Right atrium auricular region (tissue), 2 donors: ENCODE measurements around the gene SPAG17. TPM values are rescaled to one million over a fixed set of nuclear protein-coding genes. Genes with fewer than 3 reads are reported as not detected.
A peak's percentile ranks its signal among the peaks of the same experiment; 100 is the strongest.

Source experiments
- DNase-seq: peaks from one replicate; pipeline ENCODE4 v3.0.0-alpha.2; 2019; ENCODE audit warnings: low spot score
- H3K27ac ChIP-seq, 2 donors: fragments of 200-600 bp; sonication (generic); 1 replicate in 1 of 2; 2 replicates in 1 of 2; pipeline ENCODE4 v1.5.1; 2016 to 2019
- H3K27me3 ChIP-seq, 2 donors: fragments of 200-600 bp; sonication (generic); one replicate each; pipeline versions ENCODE4 v1.5.1 to v1.6.0; 2017 to 2019
- H3K36me3 ChIP-seq: fragments of 200-600 bp; sonication (generic); one replicate; pipeline ENCODE4 v1.5.1; 2016
- H3K4me1 ChIP-seq, 2 donors: fragments of 200-600 bp; sonication (generic); one replicate each; pipeline versions ENCODE4 v1.5.1 to v1.6.0; 2017 to 2019
- H3K4me3 ChIP-seq, 2 donors: fragments of 200-600 bp; sonication (generic); 1 replicate in 1 of 2; 2 replicates in 1 of 2; pipeline ENCODE4 v1.5.1; 2017 to 2019; ENCODE audit warnings: mild to moderate bottlenecking in 1 of 2, moderate library complexity in 1 of 2
- H3K9me3 ChIP-seq, 2 donors: fragments of 200-600 bp; sonication (generic); one replicate each; pipeline ENCODE4 v1.5.1; 2019
- total RNA-seq, 2 donors: library from RNA; depleted of rRNA; stranded (reverse); fragments of >200 nt; gene quantifications; one replicate each; pipeline ENCODE4 v1.1.0, GENCODE V29; 2016
- TF ChIP-seq, protein P1 (sequence below), 2 donors: fragments of 200-600 bp; sonication (generic); IDR thresholded peaks; one replicate each; pipeline ENCODE4 v1.5.1; 2019; ENCODE audit warnings: antibody characterized with exemption in 2 of 2

SPAG17 gene
- total RNA-seq, 2 donors from 2014 or later = 0.39 TPM; not detected in 1

GRCh38 chr1:118082984-118083383, 102.0 kb downstream of the SPAG17 start:
- Histone ChIP-seq H3K36me3 (no peaks in the 10 kb centered on the region), H3K4me3 (no peak overlapping the region), H3K27ac (no peak overlapping the region), H3K27me3 (no peaks in the 10 kb centered on the region), H3K4me1 (no peaks in the 10 kb centered on the region), H3K9me3 (no peaks in the 10 kb centered on the region)
- no peak for DNase-seq
- TF ChIP-seq, protein P1, sequence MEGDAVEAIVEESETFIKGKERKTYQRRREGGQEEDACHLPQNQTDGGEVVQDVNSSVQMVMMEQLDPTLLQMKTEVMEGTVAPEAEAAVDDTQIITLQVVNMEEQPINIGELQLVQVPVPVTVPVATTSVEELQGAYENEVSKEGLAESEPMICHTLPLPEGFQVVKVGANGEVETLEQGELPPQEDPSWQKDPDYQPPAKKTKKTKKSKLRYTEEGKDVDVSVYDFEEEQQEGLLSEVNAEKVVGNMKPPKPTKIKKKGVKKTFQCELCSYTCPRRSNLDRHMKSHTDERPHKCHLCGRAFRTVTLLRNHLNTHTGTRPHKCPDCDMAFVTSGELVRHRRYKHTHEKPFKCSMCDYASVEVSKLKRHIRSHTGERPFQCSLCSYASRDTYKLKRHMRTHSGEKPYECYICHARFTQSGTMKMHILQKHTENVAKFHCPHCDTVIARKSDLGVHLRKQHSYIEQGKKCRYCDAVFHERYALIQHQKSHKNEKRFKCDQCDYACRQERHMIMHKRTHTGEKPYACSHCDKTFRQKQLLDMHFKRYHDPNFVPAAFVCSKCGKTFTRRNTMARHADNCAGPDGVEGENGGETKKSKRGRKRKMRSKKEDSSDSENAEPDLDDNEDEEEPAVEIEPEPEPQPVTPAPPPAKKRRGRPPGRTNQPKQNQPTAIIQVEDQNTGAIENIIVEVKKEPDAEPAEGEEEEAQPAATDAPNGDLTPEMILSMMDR (IDR thresholded peaks at IDR 0.05) = no peak

DNA sequence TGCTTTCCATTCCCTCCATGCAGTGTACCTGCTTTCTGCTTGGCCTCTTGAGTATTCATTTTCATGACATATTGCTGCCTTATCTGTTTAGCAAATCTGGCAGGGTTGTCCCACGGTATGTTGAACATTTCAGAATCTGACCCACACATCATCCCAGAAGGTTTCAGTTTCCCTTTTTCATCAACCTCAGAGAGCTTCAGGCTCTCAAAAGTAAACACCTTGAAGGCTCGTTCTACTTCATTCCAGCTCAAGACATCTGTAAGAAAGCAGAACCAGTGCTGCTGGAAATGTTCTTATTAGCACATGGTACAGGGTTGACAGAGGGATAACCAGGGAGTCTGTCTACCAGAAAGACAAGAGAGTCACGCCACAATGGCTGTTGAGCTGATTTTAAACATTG, 103.6 kb downstream of the SPAG17 start:
- H3K27ac ChIP-seq = no peak overlapping the region
- no peak overlapping the region for H3K4me3 ChIP-seq
- H3K9me3 ChIP-seq = no peaks in the 10 kb centered on the region
- no peaks in the 10 kb centered on the region for H3K4me1 ChIP-seq
- H3K27me3 ChIP-seq = no peaks in the 10 kb centered on the region
- TF ChIP-seq, protein P1 (IDR thresholded peaks at IDR 0.05) = no peak
- no peak for DNase-seq
- H3K36me3 ChIP-seq = no peaks in the 10 kb centered on the region

GRCh38 chr1:118077331-118078045, 107.5 kb downstream of the SPAG17 start:
- Histone ChIP-seq H3K27ac (no peak overlapping the region), H3K36me3 (no peaks in the 10 kb centered on the region), H3K27me3 (no peaks in the 10 kb centered on the region), H3K4me3 (no peak overlapping the region), H3K4me1 (no peaks in the 10 kb centered on the region), H3K9me3 (no peaks in the 10 kb centered on the region)
- TF ChIP-seq, protein P1 (IDR thresholded peaks at IDR 0.05) = peak in 1 of 2 donors; percentile 58
- no peak for DNase-seq

GRCh38 chr1:118075116-118075515, 109.9 kb downstream of the SPAG17 start:
- Histone ChIP-seq H3K9me3 (no peaks in the 10 kb centered on the region), H3K4me3 (no peak overlapping the region), H3K27ac (no peak overlapping the region), H3K27me3 (no peaks in the 10 kb centered on the region), H3K4me1 (no peaks in the 10 kb centered on the region), H3K36me3 (no peaks in the 10 kb centered on the region)
- DNase-seq = no peak
- TF ChIP-seq, protein P1 (IDR thresholded peaks at IDR 0.05) = no peak

DNA sequence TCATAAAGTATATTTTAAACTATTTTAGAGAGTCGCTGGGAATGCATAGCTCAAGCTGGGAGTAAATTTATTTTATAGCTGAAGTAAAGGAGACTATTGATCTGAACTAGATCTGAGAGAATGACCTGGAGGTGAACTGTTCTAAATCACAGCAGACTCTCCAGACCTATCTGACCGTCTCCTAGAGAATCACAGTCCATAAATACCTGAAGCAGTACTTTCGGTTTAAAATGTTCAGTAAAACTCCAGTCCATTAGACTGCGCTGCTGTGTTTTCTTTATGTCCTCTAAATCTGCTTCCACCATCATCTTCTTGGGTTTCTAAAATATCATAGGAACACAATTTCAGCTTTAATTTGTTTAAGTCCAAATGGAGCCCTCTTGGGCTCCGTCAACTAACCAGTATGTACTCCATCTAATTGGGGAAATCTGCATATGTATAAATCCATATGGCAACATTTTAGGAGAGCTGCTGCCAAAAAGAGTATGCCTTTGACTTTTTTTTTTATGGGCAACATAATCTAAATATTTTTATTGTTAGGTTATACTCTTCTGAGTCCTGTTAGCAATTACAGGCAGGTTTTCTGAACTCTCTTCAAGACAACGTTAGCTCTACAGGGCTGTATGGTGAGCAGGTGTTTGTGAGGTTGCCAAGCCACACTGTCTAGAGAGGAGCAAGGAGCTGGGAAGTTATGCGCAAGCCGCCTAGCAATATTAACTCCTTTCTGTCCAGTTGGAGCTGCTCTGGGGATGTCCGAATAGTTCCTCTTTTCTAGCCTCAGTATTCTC, 111.2 kb downstream of the SPAG17 start:
- TF ChIP-seq, protein P1 (IDR thresholded peaks at IDR 0.05) = no peak
- Histone ChIP-seq H3K27me3 (no peaks in the 10 kb centered on the region), H3K4me3 (no peak overlapping the region), H3K36me3 (no peaks in the 10 kb centered on the region), H3K9me3 (no peaks in the 10 kb centered on the region), H3K4me1 (no peaks in the 10 kb centered on the region), H3K27ac (no peak overlapping the region)
- DNase-seq = no peak
